CD4-positive, alpha-beta T cell treated with Interleukin-1 beta for 1 hour (primary cell): ENCODE results near the gene MYH9.
A peak's percentile ranks its signal among the peaks of the same experiment; 100 is the strongest.

Source experiments
- DNase-seq, 2 donors: peaks; one replicate each; pipeline ENCODE4 v3.0.0-alpha.2; 2020 to 2022

MYH9 gene

DNA sequence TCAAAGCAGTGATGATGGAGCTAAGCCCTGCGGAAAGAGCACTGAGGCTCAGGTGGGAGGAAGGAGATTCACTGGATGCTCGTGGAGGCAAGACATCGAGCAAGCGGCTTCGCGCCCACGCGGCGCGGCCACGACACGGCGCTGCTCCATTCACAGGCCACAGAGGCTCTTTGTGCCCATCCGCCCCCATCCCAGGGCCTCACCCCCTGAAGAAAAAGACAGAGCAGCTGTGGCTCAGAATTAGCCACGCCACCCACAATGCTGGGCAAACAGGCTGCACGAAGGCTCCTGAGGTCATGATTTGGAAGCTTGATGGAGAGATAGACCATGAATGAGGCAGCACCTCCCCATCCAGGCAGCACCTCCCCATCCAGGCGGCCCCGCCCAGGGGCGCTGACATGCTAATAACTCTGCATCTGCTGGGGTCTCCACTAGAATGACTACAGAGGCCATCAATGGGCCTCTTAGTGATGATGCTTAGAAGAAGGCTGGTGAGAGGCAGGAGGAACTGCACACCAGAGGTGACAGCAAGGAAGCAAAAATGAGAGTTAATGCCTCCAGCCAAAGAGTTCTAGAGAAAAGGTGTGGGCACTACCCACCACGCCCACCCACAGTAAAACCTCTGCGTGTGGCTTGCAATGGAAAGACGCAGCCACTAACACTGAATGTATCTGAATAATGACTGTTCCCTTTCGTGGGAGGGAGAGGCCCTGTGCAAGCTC lies 43.5 kb downstream of the MYH9 start:
- no peak for DNase-seq

DNA sequence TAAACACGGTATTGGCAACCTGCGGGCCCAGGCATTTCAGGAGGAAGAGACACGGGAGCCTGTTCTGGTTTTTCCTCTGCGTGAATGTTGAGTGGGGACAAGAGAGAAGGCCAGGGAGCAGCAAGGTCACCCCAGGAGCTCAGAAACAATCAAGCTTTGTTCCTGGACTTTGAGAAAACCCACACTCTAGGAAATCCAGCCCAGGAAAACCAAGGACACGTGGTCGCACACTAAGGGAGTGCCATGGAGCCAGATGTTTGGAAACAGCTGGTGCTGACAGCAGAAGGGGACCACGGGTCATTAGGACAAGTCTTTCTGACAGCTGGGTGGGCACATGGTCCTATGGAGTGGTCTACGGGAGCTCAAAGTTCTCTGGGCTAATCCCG lies 44.1 kb downstream of the MYH9 start:
- DNase-seq, result no peak

DNA sequence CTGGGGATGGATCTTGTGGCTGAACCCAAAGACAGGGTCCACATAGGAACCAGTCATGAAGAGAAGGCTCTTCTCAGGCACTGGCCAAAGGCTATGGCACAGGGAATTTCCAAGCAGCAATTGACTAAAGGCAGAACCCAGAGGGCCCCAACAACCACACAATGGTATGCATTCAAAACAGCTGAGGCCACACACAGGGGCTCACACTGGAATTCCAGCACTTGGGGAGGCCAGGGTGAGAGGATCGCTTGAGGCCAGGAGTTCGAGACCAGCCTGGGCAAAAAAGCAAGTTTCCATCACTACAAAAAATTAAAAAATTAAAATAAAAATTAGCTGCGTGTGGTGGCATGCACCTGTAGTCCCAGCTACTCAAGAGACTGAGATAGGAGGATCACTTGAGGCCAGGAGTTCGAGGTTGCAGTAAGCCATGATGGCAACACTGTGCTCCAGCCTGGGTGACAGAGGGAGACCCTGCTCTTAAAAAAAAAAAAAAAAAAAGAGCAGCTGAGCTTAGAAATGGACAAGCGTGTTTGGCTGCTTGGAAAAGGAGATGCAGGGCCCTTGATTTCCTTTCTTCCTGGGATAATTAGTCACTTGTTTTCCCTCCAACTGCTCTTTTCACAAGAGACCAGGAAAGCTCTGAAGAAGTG lies 44.6 kb downstream of the MYH9 start:
- no peak for DNase-seq

DNA sequence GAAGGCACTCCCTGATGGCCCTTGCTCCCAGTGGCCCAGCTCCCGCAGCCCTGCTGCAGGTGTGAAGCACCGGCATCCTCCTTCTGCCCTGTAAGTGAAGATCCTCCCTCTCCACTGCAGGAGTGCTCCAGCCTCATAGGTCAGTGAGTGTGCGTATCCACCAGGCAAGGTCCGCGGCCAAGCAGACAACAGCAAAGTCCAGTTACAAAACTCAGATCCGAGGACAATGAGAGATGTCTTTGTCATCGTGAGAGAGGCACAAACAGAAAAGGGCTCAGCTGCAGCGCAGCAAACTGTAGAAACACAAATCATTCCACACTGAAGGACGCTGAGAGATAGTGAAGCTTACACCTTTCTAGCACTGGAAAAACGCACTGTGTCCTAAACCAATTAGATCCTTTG lies 46.1 kb downstream of the MYH9 start:
- no peak for DNase-seq

DNA sequence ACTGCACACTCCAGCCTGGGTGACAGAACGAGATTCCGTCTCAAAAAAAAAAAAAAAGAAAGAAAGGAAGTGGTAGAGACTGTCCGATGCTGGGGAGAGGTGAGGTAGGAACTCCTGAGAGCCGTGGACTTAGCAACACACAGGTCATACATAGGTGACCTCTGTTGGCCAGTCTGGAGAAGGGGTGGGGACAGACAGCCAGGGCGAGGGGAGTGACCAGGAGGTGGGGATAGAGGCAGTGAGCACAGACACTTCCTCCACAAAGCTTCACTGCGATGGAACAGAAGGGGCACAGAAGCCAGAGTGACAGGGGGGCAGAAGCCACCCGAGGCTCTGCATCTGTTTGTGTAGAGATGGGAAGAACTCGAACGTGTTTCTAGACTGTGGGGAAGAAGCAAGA lies 47.1 kb downstream of the MYH9 start:
- DNase-seq, result no peak

DNA sequence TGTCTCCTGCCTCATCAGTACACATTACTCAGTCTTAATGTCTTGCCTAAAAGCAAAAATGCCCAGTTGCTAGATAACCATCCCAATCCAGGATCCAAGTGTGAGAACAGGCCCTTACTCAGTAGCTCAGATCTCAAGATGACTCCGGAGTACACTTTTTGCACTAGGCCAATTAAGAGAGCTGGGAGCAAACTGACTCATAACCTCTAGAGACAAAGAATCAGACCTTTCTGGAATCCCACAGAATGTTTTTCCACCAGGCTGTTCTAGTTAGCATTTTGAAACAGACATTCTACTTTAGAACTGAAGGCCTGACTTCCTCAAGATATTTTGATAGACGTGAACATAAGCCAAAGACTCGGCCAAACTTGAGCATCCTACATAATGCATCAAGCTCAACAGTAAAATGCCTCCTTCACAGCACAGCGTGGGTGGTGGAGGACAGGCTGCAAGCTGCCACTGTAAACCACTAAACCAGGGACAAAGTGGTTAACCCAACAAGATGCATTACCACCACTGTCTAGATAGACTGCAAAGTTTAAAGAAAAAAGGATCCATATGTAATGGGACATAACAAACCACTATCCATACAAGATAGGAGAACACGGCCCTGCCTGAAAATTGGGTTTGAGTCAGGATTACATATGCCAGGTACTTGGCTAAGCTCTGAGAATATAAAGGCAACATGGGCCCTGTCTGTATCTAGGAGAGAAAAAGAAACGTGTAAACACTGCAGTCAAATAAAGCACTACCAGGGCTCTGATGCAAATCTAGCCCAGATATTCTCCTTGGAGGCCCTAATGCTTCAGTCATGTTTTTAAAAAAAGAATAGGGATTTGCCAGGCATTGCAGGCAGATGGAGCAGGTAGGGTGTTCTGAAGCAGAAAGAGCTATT lies 48.3 kb downstream of the MYH9 start:
- DNase-seq, result no peak

DNA sequence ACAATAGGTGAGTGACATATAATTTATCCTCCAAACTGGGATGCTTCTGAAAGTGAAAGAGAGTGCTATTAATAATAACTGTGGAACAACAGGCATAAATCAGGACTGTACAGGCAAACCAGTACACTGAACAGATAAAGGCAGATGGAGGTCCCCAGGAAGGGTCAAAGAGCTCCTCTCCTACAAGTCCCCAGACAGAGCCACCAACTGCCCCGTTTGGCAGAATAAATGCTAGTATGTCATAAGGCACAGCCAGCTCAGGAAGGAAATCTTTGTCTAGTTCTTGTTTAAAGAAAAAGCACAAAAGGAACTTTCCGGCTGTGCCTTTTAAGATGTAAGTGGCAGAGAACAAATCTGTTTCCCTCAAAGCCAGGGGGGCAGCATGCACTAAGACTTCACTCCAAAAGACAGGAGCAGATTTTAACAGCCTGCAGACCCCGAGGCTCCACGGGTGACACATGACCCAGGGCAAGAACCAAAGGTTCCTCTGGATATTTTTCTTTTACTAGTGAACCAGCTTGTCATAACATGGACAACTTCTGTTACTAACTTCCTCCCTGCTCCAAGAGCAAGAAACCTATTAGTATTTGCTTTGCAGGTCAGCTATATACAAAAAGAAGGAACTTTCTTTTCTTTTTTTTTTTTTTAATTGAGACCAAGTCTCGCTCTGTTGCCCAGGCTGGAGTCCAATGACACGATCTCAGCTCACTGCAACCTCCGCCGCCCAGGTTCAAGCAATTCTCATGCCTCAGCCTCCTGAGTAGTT lies 50.2 kb downstream of the MYH9 start:
- no peak for DNase-seq

DNA sequence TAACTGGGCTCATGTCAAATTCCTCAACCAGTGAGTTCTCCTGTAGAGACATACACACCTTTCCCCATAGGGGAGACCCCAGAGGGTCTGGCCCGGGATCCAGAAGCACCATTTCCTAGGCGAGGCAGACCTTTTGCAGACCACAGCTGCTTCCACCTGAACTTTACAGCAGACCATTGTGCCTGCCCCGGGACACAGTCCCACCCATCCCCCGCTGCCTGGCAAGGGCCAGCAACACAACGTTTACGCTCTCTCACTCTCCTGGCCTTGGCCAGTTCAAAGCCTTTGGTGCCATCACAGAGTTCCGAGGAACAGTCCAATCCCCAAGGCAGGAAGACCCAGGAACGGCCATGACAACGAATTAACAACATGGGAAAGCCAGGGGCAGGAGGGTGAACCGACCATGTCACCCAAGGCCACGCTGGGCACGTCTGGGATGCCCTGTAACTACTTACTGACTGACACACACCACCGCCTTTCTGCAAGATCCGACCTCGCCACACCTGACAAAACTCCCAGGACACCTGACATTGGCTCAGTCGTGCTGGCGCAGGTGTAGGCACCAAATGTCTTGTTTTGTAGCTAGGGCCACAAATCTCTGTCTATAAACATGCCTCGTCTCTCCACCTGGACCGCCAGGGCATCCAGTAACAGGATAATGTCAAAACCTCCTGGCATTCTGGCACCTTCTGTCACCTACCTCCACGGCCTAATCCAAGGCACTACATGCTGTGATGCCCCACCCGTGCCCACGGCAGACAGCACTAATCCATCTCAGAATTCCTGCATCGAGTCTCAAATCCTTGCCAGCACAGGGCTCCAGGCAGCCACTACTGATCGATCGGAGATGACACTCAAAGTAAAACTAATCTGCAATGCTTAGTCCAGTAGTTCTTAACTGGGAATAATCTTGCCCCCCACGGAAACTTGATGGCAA lies 51.3 kb downstream of the MYH9 start:
- no peak for DNase-seq

DNA sequence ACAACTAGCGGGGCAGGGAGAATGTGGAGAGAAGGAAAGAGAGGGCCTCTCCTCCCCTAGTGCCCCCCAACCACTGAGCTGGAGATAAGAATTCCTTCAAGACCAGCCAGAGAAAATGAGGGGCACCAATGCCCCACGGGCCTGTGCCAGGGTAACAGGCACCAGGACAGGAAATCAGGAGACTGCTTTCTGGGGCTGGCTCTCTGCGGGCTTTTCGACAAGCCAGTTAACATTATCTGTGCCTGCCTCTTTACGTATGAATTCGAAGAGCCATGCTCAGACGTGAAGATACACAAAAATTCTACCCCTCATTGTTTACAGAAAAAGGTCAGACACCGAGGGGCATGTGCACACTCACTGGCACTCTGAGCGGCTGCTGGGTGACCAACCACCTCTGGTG lies 52.1 kb downstream of the MYH9 start:
- no peak for DNase-seq

DNA sequence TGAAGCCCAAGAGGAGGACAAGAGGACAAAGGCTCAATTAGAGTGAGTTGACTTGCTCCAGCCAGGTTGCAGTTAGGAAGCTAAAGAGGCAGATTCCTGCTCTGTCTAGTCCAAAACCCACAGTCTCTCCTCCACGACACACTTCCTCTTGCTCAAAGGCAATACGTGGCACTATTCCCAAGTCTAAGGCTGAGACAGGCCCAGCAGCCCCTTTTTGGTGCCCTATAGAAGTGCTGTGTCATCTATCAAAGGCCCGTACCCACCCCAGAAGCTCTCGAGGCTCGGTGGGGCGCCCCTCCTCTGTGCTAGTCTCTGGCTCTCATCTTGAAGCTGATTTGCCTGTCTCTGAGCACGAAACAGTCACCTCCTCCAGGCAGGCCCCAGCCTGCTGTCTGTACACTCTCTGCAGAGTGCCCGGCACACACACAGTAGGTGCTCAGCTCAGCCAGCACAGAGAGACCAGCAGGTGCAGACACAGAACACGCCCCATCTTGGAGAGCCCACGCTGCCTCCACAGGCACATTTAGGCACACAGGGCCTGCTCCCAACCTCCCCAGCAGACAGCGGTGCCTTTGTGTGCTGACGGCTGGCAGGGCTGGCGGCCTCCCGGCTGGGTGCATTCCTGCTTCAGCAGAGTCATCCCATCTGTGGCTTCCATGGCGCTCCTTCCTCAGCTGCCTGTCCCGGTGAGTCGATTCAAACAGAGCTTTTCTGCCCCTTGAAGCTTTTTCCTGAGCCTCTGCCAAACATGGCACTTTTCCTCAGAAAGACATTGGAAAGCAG lies 52.8 kb downstream of the MYH9 start:
- peak in 1 of 2 donors; percentile 41 for DNase-seq

DNA sequence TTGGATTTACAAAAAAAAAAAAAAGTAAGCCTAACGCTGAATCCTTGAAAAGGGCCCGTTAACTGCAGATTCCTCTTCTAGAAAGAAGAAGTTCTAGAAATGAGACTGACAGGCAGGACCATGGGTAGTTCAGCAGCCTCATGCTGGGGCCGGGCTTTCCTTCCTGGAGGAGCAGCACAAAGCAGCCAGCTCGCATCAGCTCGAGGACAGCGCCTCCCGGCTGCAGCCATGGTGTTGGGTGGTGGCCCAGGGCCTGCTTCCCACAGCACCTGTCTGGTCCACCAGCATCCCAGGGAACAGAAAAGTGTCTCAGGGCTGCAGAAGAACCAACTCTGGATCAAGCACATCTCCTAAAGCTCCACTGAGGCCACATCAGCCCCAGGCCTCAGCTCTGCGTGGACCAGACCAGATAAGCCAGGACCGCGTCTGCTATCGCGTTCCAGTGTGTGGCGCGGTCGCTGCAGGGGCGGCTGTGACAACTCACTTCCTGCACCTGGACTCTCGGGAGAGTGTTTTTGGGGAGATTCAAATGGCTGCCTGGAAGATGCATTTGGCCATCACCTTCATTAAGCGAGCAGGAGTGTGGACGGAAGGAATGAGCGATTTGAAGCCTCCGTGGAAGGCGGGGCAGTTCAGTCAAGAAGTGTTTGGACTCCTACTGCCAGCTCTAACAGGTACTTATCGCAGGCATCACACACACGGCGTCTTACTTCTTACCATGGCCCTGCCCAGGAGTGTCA lies 53.5 kb downstream of the MYH9 start:
- DNase-seq, result no peak

DNA sequence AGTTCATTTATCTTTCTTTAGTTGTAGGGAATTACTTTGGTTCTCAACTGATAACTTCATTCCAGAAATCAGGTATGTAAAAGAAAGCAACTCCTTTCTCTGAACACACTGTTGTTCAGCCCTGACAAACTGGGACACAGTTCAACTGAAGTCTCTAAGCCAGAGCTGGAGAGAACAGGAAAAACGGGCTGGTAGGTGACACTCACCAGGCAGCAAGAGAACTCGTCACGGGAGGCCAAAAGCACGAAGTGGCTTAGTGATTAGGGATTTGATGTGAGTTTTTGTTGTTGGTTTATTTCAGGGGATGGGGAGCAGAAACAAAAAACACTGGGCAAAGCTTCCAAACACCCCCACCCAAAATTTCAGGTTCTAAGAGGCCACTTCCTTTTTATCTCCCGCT lies 54.1 kb downstream of the MYH9 start:
- DNase-seq, result no peak

DNA sequence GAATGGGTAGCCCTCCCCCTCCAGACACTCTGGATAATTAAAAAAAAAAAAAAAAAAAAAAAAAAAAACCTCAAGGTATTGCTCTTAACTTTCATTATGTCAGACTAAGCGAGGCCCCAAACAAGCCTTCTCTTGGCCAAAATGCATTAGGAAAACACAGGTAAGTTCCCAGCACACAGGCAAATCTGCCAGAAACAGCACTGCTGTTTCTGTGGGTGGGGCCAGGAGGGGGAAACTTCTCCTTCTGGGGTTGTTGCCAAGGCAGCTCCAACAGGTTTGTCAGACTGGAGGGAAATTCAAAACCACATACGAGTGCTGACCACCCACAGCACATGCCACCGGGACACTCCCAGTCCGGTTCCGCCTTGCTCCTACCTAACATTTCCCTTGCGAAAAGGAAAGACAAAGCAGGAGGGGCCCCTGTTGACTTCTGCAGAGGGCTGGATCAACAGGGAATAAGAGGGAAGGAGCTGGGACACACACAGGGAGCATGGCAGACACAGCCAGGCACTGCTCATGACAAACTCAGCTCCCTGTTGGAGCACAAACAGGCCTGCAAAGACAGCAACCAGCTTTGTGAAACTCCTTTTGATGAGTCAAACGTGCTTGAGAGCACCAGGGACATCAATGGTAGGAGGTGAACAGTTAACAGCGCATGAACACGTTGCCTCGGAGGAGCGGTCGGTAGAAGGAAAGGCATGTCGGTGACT lies 55.0 kb downstream of the MYH9 start:
- DNase-seq, result peak; percentile 47 to 52

DNA sequence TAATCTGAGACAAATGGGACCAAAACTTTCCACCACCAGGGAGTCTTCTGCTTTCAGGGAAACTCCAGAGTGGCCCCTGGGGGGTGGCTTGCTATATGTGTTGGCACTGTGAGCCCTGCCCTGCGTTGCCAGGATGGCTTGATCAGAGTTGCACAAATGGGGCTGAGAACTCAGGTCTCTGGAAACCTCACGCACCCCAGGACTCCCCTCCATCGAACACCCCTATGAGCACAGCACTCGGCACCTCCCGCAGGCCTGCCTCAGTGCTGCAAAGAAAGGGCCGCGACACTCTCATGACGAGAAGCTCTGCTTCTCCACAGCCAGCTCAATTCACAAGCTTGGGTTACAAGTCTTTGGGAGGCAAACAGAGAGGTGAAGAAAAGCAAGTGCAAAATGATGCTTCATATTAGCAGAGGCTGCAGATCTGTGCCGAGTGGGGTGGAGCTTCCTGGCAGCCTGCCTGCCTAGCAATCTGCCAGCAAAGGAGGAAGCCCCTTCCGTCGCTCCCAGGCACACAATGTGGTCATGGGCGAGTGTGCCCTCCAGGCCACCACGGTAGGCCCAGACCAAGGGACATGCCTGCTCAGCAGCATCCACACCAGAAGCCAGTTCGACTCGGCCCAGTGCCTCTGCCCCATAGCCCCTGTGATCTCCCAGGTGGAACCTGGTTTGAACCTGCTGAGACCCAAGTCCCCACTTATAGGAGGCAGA lies 55.7 kb downstream of the MYH9 start:
- peak; percentile 59 to 60 for DNase-seq

DNA sequence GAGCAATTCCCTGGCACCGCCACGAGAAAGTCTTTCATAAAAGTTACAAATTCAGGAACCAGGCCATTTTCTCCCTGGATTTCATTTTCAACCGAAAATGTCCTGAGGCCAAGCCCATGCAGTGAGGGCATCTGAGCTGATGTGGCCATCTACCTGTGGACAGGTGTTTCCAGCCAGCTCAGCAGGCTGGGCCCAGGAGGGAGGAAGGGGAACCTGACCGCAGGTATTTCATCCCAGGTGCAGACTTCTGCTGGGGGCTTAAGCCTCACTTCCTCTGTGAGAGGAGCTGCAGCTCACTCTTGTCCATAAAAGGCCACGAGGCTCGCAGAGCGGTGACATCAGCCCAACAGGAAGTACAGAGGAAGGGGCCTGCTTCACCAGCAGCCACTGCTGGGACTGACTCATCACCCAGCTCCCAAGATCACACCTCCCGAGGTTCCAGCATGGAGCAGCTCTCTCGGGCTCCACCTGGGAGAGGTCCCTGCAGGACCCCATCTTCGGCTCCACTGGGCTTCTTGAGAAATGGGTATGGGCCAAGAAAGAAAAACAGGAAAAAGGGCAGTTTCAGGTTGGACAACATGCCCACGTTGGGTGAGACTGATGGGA lies 56.4 kb downstream of the MYH9 start:
- DNase-seq, result peak; percentile 83 to 87

DNA sequence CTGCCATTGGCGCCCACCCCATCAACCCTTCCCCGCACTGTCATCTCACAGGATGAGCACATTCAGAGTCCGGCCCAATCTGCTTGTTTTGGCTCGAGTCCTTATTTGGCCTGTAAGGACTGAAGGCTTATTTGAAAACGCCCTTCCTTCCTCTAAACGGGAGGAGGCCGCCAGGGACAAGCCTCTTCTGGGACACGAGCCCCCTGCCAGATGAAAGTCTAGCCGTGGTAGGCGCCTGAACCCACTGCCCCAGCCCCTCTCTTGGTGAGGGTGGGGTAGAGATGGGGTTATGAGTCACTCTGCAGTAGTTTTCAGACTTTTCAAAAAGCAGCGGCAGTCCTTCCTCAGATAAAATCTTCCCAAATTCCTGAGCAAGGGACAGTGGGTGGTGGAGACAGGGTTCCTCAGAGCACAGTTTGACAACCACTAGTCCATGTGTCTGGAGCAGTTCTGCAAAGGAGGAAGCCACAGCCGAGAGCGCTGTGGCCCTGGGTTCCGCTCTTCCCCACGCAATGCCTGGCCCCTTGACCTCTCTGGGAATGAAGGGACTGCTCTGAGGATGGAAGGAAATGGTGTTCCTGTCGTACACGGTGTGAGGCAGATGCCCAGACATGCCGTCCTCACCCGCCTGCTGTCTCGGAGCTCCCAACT lies 57.0 kb downstream of the MYH9 start:
- no peak for DNase-seq

DNA sequence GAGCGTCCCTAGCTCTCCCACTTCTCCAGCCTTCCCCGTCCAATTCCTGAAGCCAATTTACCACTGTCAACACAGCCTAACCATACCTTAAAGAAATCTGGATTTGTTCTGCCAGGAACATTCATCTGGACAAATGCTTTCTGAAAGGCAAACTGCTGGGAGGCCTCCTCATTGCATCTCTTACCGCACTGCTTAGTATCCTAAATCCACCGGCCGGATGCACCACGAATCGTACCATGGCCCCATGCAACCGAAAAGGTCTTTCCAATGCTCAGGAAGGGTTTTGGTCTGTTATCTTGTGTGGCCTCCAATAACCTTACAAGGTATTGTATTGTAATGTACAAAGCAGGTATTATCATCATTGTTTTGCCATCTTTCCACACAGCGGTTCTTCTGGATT lies 57.6 kb downstream of the MYH9 start:
- no peak for DNase-seq
